IPS DF 4.7 (cell line): Measurements from ENCODE around the gene CACNA2D2.

Experiments
- DNase-seq: peaks from one replicate; pipeline ENCODE4 v3.0.0-alpha.2; 2013; ENCODE audit warnings: low spot score; ENCODE audit errors: extremely low read depth

The CACNA2D2 gene

GRCh38 chr3:50502225-50502583 is 1.2 kb downstream of the CACNA2D2 start:
- DNase-seq, result no peak

GRCh38 chr3:50495609-50496423 is 7.6 kb downstream of the CACNA2D2 start:
- DNase-seq, result no peak

- no peak for DNase-seq
Measured at GRCh38 chr3:50494126-50494525, 9.3 kb downstream of the CACNA2D2 start.

GRCh38 chr3:50493623-50494022 is 9.8 kb downstream of the CACNA2D2 start:
- DNase-seq, result no peak

- DNase-seq, result no peak
Measured at GRCh38 chr3:50493086-50493485, 10.3 kb downstream of the CACNA2D2 start.

GRCh38 chr3:50491023-50491422 is 12.4 kb downstream of the CACNA2D2 start:
- no peak for DNase-seq

GRCh38 chr3:50490424-50490823 is 13.0 kb downstream of the CACNA2D2 start:
- DNase-seq, result no peak

GRCh38 chr3:50487181-50487580 is 16.3 kb downstream of the CACNA2D2 start:
- DNase-seq, result no peak

- no peak for DNase-seq
Measured at GRCh38 chr3:50486219-50486888, 17.1 kb downstream of the CACNA2D2 start.

GRCh38 chr3:50484722-50485121 is 18.7 kb downstream of the CACNA2D2 start:
- no peak for DNase-seq

- no peak for DNase-seq
Measured at GRCh38 chr3:50483374-50483773, 20.1 kb downstream of the CACNA2D2 start.

GRCh38 chr3:50481992-50482391 is 21.4 kb downstream of the CACNA2D2 start:
- no peak for DNase-seq

GRCh38 chr3:50480471-50480870 is 23.0 kb downstream of the CACNA2D2 start:
- DNase-seq, result no peak

- no peak for DNase-seq
Measured at GRCh38 chr3:50479523-50479922, 23.9 kb downstream of the CACNA2D2 start.

- DNase-seq, result no peak
Measured at GRCh38 chr3:50478671-50479260, 24.7 kb downstream of the CACNA2D2 start.

GRCh38 chr3:50478051-50478450 is 25.4 kb downstream of the CACNA2D2 start:
- no peak for DNase-seq

- no peak for DNase-seq
Measured at GRCh38 chr3:50475348-50475747, 28.1 kb downstream of the CACNA2D2 start.

GRCh38 chr3:50474717-50475116 is 28.7 kb downstream of the CACNA2D2 start:
- DNase-seq, result no peak

- DNase-seq, result no peak
Measured at GRCh38 chr3:50473768-50474167, 29.7 kb downstream of the CACNA2D2 start.

GRCh38 chr3:50472958-50473357 is 30.5 kb downstream of the CACNA2D2 start:
- no peak for DNase-seq

- no peak for DNase-seq
Measured at GRCh38 chr3:50470658-50471057, 32.8 kb downstream of the CACNA2D2 start.

- DNase-seq, result no peak
Measured at GRCh38 chr3:50467919-50468318, 35.5 kb downstream of the CACNA2D2 start.

GRCh38 chr3:50466177-50466576 is 37.3 kb downstream of the CACNA2D2 start:
- DNase-seq, result no peak
